NCI-H128 (cell line): Measurements from ENCODE around the gene TSPAN19.
"Not testable (repeated sequence)": the region's sequence is repeated elsewhere in the genome, so short reads cannot be mapped to it uniquely, and the experiment has no call there.

Source experiments
- DNase-seq: peaks from one replicate; lab custom pipeline; 2025; ENCODE audit not compliant: unreplicated experiment; lab: John Stamatoyannopoulos, UW

Gene TSPAN19

GRCh38 chr12:85036234-85036707 lies at the start of gene TSPAN19, which contains the start of gene LRRIQ1:
Gene TSPAN19 (minus strand): TSS chr12:85036277. CDS start chr12:85029946, 6,331 bp downstream.
Gene LRRIQ1 (plus strand): TSS chr12:85036351. CDS start chr12:85038177, 1,826 bp downstream.
- peak; percentile 96 for DNase-seq

GRCh38 chr12:85085066-85085465 lies 49.0 kb upstream of the TSPAN19 start:
- no peak for DNase-seq

- no peak for DNase-seq
Observed at GRCh38 chr12:85076688-85077430, 40.8 kb upstream of the TSPAN19 start.

GRCh38 chr12:85072826-85073225 lies 36.7 kb upstream of the TSPAN19 start:
- no peak for DNase-seq

- DNase-seq = no peak
Observed at GRCh38 chr12:85065837-85066482, 29.9 kb upstream of the TSPAN19 start.

GRCh38 chr12:85060916-85061315 lies 24.8 kb upstream of the TSPAN19 start:
- no peak for DNase-seq

GRCh38 chr12:85059594-85059993 lies 23.5 kb upstream of the TSPAN19 start:
- DNase-seq = no peak

- DNase-seq = no peak
Observed at GRCh38 chr12:85058339-85058738, 22.3 kb upstream of the TSPAN19 start.

- no peak for DNase-seq
Observed at GRCh38 chr12:85057370-85057963, 21.4 kb upstream of the TSPAN19 start.

- DNase-seq = no peak
Observed at GRCh38 chr12:85043829-85044228, 7.8 kb upstream of the TSPAN19 start.

- no peak for DNase-seq
Observed at GRCh38 chr12:85041395-85041794, 5.3 kb upstream of the TSPAN19 start.

- no peak for DNase-seq
Observed at GRCh38 chr12:85036733-85037132, 656 bp upstream of the TSPAN19 start.

GRCh38 chr12:85029456-85029855 lies 6.6 kb downstream of the TSPAN19 start:
- DNase-seq = peak; percentile 29

- DNase-seq = no peak
Observed at GRCh38 chr12:85018098-85018497, 18.0 kb downstream of the TSPAN19 start.

- no peak for DNase-seq
Observed at GRCh38 chr12:85017618-85018017, 18.5 kb downstream of the TSPAN19 start.

- DNase-seq = no peak
Observed at GRCh38 chr12:85017133-85017532, 18.9 kb downstream of the TSPAN19 start.

GRCh38 chr12:85016413-85016812 lies 19.7 kb downstream of the TSPAN19 start:
- no peak for DNase-seq

- no peak for DNase-seq
Observed at GRCh38 chr12:85007836-85008235, 28.2 kb downstream of the TSPAN19 start.

- no peak for DNase-seq
Observed at GRCh38 chr12:85006206-85006605, 29.9 kb downstream of the TSPAN19 start.

- no peak for DNase-seq
Observed at GRCh38 chr12:85005615-85006014, 30.5 kb downstream of the TSPAN19 start.

- not testable (repeated sequence) for DNase-seq
Observed at GRCh38 chr12:85005047-85005446, 31.0 kb downstream of the TSPAN19 start.

- no peak for DNase-seq
Observed at GRCh38 chr12:85004204-85004603, 31.9 kb downstream of the TSPAN19 start.
